Gastroesophageal sphincter (tissue), 3 donors: ENCODE results near the gene AUNIP.

ENCODE experiments used
- EP300 ChIP-seq: sonication (generic); formaldehyde crosslinking; IDR thresholded peaks from one replicate; pipeline ENCODE4 v1.6.1; 2017; ENCODE audit warnings: antibody characterized with exemption, mild to moderate bottlenecking
- POLR2AphosphoS5 ChIP-seq: sonication (generic); formaldehyde crosslinking; IDR thresholded peaks from one replicate; pipeline ENCODE4 v1.6.1; 2017; ENCODE audit warnings: antibody characterized with exemption
- TF ChIP-seq, protein P1 (sequence below), 4 experiments: fragments of 200-600 bp in 2 of 4; fragments of 450-650 bp in 2 of 4; sonication (generic) in 1 of 4; IDR thresholded peaks; one replicate each; pipeline ENCODE4 v1.5.1; 2017 to 2019; ENCODE audit warnings: antibody characterized with exemption in 4 of 4, mild to moderate bottlenecking in 2 of 4, moderate library complexity in 2 of 4

DNA sequence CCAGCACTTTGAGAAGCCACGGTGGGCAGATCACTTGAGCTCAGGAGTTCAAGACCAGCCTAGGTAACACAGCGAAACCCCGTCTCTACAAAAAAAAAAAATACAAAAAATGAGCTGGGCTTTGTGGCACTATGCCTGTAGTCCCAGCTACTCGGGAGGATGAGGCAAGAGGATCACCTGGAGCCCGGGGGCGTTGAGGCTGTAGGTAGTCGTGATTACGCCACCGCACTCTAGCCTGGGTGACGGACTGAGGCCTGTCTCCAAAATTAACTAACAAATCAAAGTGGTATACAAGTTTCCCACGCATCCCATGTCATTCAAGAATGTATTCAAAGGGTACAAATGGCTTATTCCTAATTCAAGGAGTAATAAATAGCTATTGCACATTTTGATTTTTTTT is 2.4 kb downstream of the AUNIP start:
- TF ChIP-seq EP300 (no peak), POLR2AphosphoS5 (no peak)
- TF ChIP-seq, protein P1, sequence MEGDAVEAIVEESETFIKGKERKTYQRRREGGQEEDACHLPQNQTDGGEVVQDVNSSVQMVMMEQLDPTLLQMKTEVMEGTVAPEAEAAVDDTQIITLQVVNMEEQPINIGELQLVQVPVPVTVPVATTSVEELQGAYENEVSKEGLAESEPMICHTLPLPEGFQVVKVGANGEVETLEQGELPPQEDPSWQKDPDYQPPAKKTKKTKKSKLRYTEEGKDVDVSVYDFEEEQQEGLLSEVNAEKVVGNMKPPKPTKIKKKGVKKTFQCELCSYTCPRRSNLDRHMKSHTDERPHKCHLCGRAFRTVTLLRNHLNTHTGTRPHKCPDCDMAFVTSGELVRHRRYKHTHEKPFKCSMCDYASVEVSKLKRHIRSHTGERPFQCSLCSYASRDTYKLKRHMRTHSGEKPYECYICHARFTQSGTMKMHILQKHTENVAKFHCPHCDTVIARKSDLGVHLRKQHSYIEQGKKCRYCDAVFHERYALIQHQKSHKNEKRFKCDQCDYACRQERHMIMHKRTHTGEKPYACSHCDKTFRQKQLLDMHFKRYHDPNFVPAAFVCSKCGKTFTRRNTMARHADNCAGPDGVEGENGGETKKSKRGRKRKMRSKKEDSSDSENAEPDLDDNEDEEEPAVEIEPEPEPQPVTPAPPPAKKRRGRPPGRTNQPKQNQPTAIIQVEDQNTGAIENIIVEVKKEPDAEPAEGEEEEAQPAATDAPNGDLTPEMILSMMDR (IDR thresholded peaks at IDR 0.05), result no peak
